Liver (tissue), 9 donors: ENCODE measurements around the gene GRIK1. TPM values are rescaled to one million over a fixed set of nuclear protein-coding genes. Genes with fewer than 3 reads are reported as not detected.

ENCODE experiments used
- DNase-seq: peaks from one replicate; pipeline ENCODE4 v3.0.0-alpha.2; 2017; ENCODE audit warnings: low spot score
- H3K27ac ChIP-seq, 2 donors: one replicate each; pipeline ENCODE4 v1.7.0; 2013; ENCODE audit warnings: inconsistent platforms in 2 of 2, low read length in 2 of 2, control low read depth in 1 of 2, low read depth in 1 of 2, mild to moderate bottlenecking in 1 of 2
- H3K27me3 ChIP-seq, 4 donors: one replicate each; pipeline versions ENCODE4 v1.6.1 to v1.7.0; 2013; ENCODE audit warnings: low read length in 3 of 4, inconsistent platforms in 1 of 4, mild to moderate bottlenecking in 1 of 4, moderate library complexity in 1 of 4; ENCODE audit not compliant: control insufficient read depth in 4 of 4, insufficient read depth in 4 of 4
- H3K36me3 ChIP-seq, 4 donors: one replicate each; pipeline versions ENCODE4 v1.6.1 to v1.7.0; 2013; ENCODE audit warnings: low read length in 3 of 4, mild to moderate bottlenecking in 3 of 4, low read depth in 1 of 4, moderate library complexity in 1 of 4; ENCODE audit not compliant: control insufficient read depth in 4 of 4, insufficient read depth in 3 of 4
- H3K4me1 ChIP-seq, 4 donors: one replicate each; pipeline versions ENCODE4 v1.6.1 to v1.7.0; 2013; ENCODE audit warnings: low read length in 3 of 4, mild to moderate bottlenecking in 3 of 4, moderate library complexity in 1 of 4; ENCODE audit not compliant: control insufficient read depth in 4 of 4, insufficient read depth in 4 of 4
- H3K4me3 ChIP-seq, 3 donors: one replicate each; pipeline versions ENCODE4 v1.6.1 to v1.7.0; 2013; ENCODE audit warnings: low read length in 3 of 3, control low read depth in 1 of 3, low read depth in 1 of 3, mild to moderate bottlenecking in 1 of 3
- H3K9ac ChIP-seq, 2 donors: one replicate each; pipeline ENCODE4 v1.7.0; 2013; ENCODE audit warnings: low read length in 2 of 2, mild to moderate bottlenecking in 2 of 2, moderate library complexity in 2 of 2, control low read depth in 1 of 2, low read depth in 1 of 2
- H3K9me3 ChIP-seq, 4 donors: one replicate each; pipeline versions ENCODE4 v1.6.1 to v1.7.0; 2013; ENCODE audit warnings: low read length in 3 of 4; ENCODE audit not compliant: control insufficient read depth in 4 of 4
- EGR1 ChIP-seq, 2 donors: IDR thresholded peaks; 2 replicates each; pipeline ENCODE4 v1.6.1; 2016 to 2018; ENCODE audit warnings: antibody characterized with exemption in 2 of 2, low read depth in 2 of 2
- FOXA1 ChIP-seq: IDR thresholded peaks from 2 replicates; pipeline ENCODE4 v1.6.1; 2016; ENCODE audit warnings: antibody characterized with exemption
- FOXA2 ChIP-seq: IDR thresholded peaks from 2 replicates; pipeline ENCODE4 v1.6.1; 2016; ENCODE audit warnings: antibody characterized with exemption
- GABPA ChIP-seq, 2 donors: IDR thresholded peaks in 1 of 2; conservative IDR thresholded peaks in 1 of 2; 2 replicates each; pipeline ENCODE4 v1.6.1; 2016; ENCODE audit warnings: antibody characterized with exemption in 2 of 2, mild to moderate bottlenecking in 1 of 2, moderate library complexity in 1 of 2
- HNF4A ChIP-seq, 2 donors: conservative IDR thresholded peaks; 2 replicates each; pipeline ENCODE4 v1.6.1; 2016; ENCODE audit warnings: antibody characterized with exemption in 2 of 2, mild to moderate bottlenecking in 2 of 2
- HNF4G ChIP-seq: IDR thresholded peaks from 2 replicates; pipeline ENCODE4 v1.6.1; 2016; ENCODE audit warnings: antibody characterized with exemption
- JUND ChIP-seq, 2 donors: IDR thresholded peaks; 2 replicates each; pipeline ENCODE4 v1.6.1; 2016; ENCODE audit warnings: antibody characterized with exemption in 2 of 2
- MAX ChIP-seq: IDR thresholded peaks from 2 replicates; pipeline ENCODE4 v1.6.1; 2016; ENCODE audit warnings: antibody characterized with exemption
- NR2F2 ChIP-seq: IDR thresholded peaks from 2 replicates; pipeline ENCODE4 v1.6.1; 2016; ENCODE audit warnings: antibody characterized with exemption
- RAD21 ChIP-seq, 2 donors: IDR thresholded peaks; 2 replicates each; pipeline ENCODE4 v1.6.1; 2016; ENCODE audit warnings: antibody characterized with exemption in 2 of 2, mild to moderate bottlenecking in 2 of 2
- RXRA ChIP-seq, 2 donors: IDR thresholded peaks; 2 replicates each; pipeline ENCODE4 v1.6.1; 2017 to 2018; ENCODE audit warnings: antibody characterized with exemption in 2 of 2, mild to moderate bottlenecking in 1 of 2
- SP1 ChIP-seq: IDR thresholded peaks from 2 replicates; pipeline ENCODE4 v1.6.1; 2018; ENCODE audit warnings: antibody characterized with exemption, mild to moderate bottlenecking
- TAF1 ChIP-seq: conservative IDR thresholded peaks from 2 replicates; pipeline ENCODE4 v1.6.1; 2016; ENCODE audit warnings: antibody characterized with exemption, mild to moderate bottlenecking
- YY1 ChIP-seq: IDR thresholded peaks from 2 replicates; pipeline ENCODE4 v1.6.1; 2016; ENCODE audit warnings: antibody characterized with exemption, mild to moderate bottlenecking
- WGBS: extraction: QIAGEN DNeasy Blood & Tissue Kit; methylation state at CpG from one replicate; pipeline ENCODE4 v1.1.7; 2013; 5-methylcytosine and 5-hydroxymethylcytosine counted together
- polyA plus RNA-seq, 2 donors: library from polyadenylated mRNA; stranded (reverse) in 1 of 2; unstranded in 1 of 2; fragments of 200-250 nt in 1 of 2; fragments of >200 nt in 1 of 2; fragmentation: Nextera tagmentation in 1 of 2; extraction: Ambion mirVana in 1 of 2; gene quantifications; one replicate each; pipeline versions ENCODE4 v1.2.1 to v1.2.3, GENCODE V29; 2013 to 2015
- total RNA-seq, 2 donors: library from RNA; depleted of rRNA; stranded (reverse); fragments of >200 nt; gene quantifications; one replicate each; pipeline ENCODE4 v1.2.3, GENCODE V29; 2014
- TF ChIP-seq, protein P1 (sequence below): IDR thresholded peaks from 2 replicates; pipeline ENCODE4 v1.6.1; 2016; ENCODE audit warnings: antibody characterized with exemption, mild to moderate bottlenecking
- TF ChIP-seq, protein P2 (sequence below): IDR thresholded peaks from 2 replicates; pipeline ENCODE4 v1.6.1; 2016; ENCODE audit warnings: antibody characterized with exemption
- TF ChIP-seq, protein P3 (sequence below): IDR thresholded peaks from 2 replicates; pipeline ENCODE4 v1.6.1; 2016; ENCODE audit warnings: antibody characterized with exemption
- donor health status: healthy.
- donor health status: healthy.
- donor health status: healthy.
- donor health status: healthy.
- donor health status: healthy.

GRIK1 gene
- total and polyA plus RNA-seq, 4 donors: 0.02 to 0.14 (median 0.05) TPM; not detected in 1

GRCh38 chr21:29616209-29616751 is 323.5 kb downstream of the GRIK1 start:
- Histone ChIP-seq H3K27me3 (no peaks in the 10 kb centered on the region), H3K9ac (no peak overlapping the region), H3K4me1 (no peaks in the 10 kb centered on the region), H3K9me3 (no peaks in the 10 kb centered on the region), H3K27ac (no peak overlapping the region), H3K4me3 (no peak overlapping the region), H3K36me3 (no peaks in the 10 kb centered on the region)
- 69% methylated on average over 6 of the region's 6 CpGs for WGBS
- TF ChIP-seq, protein P1, sequence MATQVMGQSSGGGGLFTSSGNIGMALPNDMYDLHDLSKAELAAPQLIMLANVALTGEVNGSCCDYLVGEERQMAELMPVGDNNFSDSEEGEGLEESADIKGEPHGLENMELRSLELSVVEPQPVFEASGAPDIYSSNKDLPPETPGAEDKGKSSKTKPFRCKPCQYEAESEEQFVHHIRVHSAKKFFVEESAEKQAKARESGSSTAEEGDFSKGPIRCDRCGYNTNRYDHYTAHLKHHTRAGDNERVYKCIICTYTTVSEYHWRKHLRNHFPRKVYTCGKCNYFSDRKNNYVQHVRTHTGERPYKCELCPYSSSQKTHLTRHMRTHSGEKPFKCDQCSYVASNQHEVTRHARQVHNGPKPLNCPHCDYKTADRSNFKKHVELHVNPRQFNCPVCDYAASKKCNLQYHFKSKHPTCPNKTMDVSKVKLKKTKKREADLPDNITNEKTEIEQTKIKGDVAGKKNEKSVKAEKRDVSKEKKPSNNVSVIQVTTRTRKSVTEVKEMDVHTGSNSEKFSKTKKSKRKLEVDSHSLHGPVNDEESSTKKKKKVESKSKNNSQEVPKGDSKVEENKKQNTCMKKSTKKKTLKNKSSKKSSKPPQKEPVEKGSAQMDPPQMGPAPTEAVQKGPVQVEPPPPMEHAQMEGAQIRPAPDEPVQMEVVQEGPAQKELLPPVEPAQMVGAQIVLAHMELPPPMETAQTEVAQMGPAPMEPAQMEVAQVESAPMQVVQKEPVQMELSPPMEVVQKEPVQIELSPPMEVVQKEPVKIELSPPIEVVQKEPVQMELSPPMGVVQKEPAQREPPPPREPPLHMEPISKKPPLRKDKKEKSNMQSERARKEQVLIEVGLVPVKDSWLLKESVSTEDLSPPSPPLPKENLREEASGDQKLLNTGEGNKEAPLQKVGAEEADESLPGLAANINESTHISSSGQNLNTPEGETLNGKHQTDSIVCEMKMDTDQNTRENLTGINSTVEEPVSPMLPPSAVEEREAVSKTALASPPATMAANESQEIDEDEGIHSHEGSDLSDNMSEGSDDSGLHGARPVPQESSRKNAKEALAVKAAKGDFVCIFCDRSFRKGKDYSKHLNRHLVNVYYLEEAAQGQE: no peak
- TF ChIP-seq, protein P2, sequence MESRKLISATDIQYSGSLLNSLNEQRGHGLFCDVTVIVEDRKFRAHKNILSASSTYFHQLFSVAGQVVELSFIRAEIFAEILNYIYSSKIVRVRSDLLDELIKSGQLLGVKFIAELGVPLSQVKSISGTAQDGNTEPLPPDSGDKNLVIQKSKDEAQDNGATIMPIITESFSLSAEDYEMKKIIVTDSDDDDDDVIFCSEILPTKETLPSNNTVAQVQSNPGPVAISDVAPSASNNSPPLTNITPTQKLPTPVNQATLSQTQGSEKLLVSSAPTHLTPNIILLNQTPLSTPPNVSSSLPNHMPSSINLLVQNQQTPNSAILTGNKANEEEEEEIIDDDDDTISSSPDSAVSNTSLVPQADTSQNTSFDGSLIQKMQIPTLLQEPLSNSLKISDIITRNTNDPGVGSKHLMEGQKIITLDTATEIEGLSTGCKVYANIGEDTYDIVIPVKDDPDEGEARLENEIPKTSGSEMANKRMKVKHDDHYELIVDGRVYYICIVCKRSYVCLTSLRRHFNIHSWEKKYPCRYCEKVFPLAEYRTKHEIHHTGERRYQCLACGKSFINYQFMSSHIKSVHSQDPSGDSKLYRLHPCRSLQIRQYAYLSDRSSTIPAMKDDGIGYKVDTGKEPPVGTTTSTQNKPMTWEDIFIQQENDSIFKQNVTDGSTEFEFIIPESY: no peak
- TF ChIP-seq YY1 (no peak), FOXA1 (no peak), MAX (no peak), FOXA2 (no peak), RXRA (IDR thresholded peaks at IDR 0.05) (no peak), RAD21 (IDR thresholded peaks at IDR 0.05) (no peak), TAF1 (no peak), HNF4G (no peak), HNF4A (conservative IDR thresholded peaks at IDR 0.05) (no peak), GABPA (IDR thresholded peaks at IDR 0.05 in 1 of 2, conservative IDR thresholded peaks at IDR 0.05 in 1 of 2) (no peak), EGR1 (IDR thresholded peaks at IDR 0.05; ENCODE audit: low read depth in 2 of 2) (no peak), NR2F2 (no peak), JUND (IDR thresholded peaks at IDR 0.05) (no peak)
- no peak for DNase-seq

- no peak overlapping the region for H3K4me3 ChIP-seq
- no peak overlapping the region for H3K27ac ChIP-seq
- no peaks in the 10 kb centered on the region for H3K9me3 ChIP-seq
- H3K27me3 ChIP-seq: no peaks in the 10 kb centered on the region
- H3K36me3 ChIP-seq: no peaks in the 10 kb centered on the region
- H3K4me1 ChIP-seq: no peaks in the 10 kb centered on the region
- no peak overlapping the region for H3K9ac ChIP-seq
- TF ChIP-seq FOXA1 (no peak), TAF1 (no peak), GABPA (IDR thresholded peaks at IDR 0.05 in 1 of 2, conservative IDR thresholded peaks at IDR 0.05 in 1 of 2) (no peak), FOXA2 (no peak), JUND (IDR thresholded peaks at IDR 0.05) (no peak), SP1 (no peak), HNF4A (conservative IDR thresholded peaks at IDR 0.05) (no peak), RXRA (IDR thresholded peaks at IDR 0.05) (no peak)
- TF ChIP-seq, protein P3, sequence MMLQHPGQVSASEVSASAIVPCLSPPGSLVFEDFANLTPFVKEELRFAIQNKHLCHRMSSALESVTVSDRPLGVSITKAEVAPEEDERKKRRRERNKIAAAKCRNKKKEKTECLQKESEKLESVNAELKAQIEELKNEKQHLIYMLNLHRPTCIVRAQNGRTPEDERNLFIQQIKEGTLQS: no peak
- TF ChIP-seq, protein P1: no peak
- WGBS: 80% methylated on average over 3 of the region's 3 CpGs
- no peak for DNase-seq
Observed at GRCh38 chr21:29613877-29614276, 325.9 kb downstream of the GRIK1 start.
